Subcutaneous preadipocyte (primary cell): ENCODE results near the gene TRPC5OS. TPM values are rescaled to one million over a fixed set of nuclear protein-coding genes. Genes with fewer than 3 reads are reported as not detected.

Source experiments
- total RNA-seq: library from RNA; depleted of rRNA; stranded (reverse); fragments of >200 nt; gene quantifications from 2 replicates; pipeline ENCODE4 v1.2.3, GENCODE V29; 2012

The TRPC5OS gene
- total RNA-seq, result not detected in 2 replicates

GRCh38 chrX:111875881-111876280 is at the start of gene TRPC5OS:
Gene TRPC5OS (plus strand): TSS chrX:111876181. CDS start chrX:111901850, 25,669 bp downstream.

Other genes starting within 250 kb of the TRPC5OS start
- 56.2 and 60.4 TPM in 2 replicates for gene ALG13, start 195.0 kb upstream of the TRPC5OS start, total RNA-seq
- not detected in 2 replicates for gene TRPC5, start 206.6 kb downstream of the TRPC5OS start, total RNA-seq
- gene RTL4, start 206.8 kb downstream of the TRPC5OS start, total RNA-seq, result not detected in 2 replicates